Subcutaneous adipose tissue (tissue), 4 donors: Measurements from ENCODE around the gene AUTS2. TPM values are rescaled to one million over a fixed set of nuclear protein-coding genes. Genes with fewer than 3 reads are reported as not detected.

Source experiments
- total RNA-seq, 4 donors: library from RNA; depleted of rRNA; stranded (reverse); fragments of >200 nt; gene quantifications; one replicate each; pipeline ENCODE4 v1.1.0, GENCODE V29; 2016
- TF ChIP-seq, protein P1 (sequence below): fragments of 450-650 bp; IDR thresholded peaks from one replicate; pipeline ENCODE4 v1.5.1; 2016; ENCODE audit warnings: low read depth, mild to moderate bottlenecking, control low read depth, antibody characterized with exemption, moderate library complexity

The AUTS2 gene
- total RNA-seq, 4 donors from 2014 or later, result 22.4 to 46.9 (median 27.4) TPM

DNA sequence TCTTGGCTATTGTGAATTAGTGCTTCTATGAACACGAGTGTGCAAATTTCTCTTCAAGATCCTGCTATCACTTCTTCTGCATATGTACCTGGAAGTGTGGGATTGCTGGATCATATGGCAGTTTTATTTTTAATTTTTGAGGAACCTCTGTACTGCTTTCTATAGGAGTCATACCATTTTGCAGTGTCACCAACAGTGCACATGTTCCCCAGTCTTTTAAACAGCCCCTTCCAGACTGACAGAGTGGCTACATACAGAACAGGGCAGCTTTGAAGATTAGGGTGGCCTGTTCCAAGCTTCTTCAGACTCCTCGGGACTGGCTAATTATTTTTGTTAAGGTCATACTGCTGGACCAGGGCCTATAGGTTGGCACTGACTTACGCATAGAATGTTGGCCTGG lies 82.9 kb downstream of the AUTS2 start:
- TF ChIP-seq, protein P1, sequence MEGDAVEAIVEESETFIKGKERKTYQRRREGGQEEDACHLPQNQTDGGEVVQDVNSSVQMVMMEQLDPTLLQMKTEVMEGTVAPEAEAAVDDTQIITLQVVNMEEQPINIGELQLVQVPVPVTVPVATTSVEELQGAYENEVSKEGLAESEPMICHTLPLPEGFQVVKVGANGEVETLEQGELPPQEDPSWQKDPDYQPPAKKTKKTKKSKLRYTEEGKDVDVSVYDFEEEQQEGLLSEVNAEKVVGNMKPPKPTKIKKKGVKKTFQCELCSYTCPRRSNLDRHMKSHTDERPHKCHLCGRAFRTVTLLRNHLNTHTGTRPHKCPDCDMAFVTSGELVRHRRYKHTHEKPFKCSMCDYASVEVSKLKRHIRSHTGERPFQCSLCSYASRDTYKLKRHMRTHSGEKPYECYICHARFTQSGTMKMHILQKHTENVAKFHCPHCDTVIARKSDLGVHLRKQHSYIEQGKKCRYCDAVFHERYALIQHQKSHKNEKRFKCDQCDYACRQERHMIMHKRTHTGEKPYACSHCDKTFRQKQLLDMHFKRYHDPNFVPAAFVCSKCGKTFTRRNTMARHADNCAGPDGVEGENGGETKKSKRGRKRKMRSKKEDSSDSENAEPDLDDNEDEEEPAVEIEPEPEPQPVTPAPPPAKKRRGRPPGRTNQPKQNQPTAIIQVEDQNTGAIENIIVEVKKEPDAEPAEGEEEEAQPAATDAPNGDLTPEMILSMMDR, result no peak

DNA sequence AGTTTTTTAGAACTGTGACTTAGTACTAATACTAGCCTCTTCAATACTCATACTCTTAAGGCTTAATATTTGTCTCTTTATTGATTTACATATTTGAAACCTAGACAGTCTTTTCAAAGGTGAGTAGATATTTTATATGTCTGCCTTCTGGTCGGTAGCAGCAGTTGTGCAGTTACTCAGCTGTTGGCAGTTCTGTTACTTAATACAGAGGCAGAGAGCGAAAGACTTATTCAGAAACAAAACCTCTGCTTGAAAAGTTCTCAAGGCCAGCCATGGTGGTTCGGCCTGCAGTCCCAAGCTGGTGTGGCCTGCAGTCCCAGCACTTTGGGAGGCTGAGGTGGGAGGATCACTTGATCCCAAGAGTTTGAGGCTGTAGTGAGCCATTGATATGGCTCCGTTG lies 84.2 kb downstream of the AUTS2 start:
- TF ChIP-seq, protein P1, result no peak

DNA sequence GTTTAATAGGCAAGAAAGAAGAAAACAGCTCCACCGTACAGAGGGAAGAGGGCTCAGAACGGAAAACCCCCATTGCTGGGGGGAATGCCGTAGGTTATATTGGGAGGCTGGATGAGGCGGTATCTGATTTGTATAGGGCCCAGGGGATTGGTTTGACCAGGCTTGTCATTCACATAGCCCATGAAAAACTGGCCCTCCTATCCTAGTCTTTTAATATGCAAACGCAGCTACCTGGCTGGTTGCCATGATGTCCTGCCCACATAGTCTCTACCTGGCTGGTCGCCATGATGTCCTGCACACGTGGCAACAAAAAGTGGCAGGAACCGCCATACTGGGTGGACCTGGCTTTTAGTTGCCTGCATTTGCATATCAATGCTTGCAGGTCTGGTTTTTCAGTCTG lies 84.7 kb downstream of the AUTS2 start:
- TF ChIP-seq, protein P1, result no peak

DNA sequence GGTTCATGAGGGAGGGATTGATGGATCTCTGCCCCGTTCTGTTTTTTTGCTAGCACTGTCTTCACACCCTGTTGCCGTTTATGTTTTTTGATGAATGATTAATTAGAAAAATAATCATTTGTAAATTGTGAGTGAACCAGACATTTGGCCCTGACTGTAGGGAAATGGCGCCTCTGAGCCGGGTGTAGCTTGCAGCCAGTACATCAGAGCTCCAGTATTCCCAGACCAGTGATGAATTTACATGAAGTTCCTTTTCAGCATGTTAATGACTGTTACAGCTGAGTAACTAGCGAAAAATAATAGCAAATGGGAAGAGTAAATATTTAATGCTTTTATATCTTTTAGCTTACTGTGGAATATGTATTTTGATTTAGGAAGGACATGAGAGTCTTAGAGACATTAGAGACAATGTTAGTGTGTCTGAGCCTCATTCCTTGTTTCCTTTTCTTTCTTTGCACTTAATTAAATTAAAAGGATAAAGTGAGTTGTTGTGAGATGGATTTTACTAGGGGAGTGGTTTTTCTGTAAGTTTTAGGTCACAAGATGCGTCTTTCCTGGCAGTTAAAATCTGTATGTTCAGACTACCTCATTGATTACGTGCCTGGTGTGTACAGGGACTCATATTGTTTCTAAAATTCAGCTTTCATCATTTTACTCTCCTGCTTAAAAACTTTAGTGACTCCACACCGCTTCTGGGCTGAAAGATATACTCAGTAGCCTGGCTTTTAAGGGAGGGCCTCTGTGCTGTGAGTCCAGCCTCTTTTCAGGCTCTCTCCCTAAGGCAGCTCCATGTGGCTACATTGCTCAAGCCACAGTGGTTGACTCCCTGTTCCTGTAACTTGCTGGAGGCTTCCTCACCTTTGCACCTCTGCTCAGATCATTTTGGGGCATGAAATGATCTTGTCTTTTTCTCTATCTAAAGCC lies 86.4 kb downstream of the AUTS2 start:
- TF ChIP-seq, protein P1, result no peak

DNA sequence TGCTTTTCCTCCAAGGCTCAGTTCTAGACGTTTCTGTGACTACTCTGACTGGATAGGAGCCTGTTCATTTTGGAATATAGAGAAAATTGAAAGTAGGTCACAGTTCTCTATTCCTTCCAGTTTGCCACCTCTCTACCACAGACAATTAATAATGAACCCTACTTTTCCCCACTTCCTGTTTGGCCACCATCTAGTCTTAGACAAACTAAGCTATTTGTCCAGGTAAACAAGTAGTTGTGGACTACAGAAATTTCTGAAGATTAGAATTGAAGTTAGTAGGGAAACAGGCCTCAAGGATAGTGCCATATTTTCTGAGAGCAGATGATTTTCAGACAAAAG lies 87.0 kb downstream of the AUTS2 start:
- TF ChIP-seq, protein P1, result no peak

DNA sequence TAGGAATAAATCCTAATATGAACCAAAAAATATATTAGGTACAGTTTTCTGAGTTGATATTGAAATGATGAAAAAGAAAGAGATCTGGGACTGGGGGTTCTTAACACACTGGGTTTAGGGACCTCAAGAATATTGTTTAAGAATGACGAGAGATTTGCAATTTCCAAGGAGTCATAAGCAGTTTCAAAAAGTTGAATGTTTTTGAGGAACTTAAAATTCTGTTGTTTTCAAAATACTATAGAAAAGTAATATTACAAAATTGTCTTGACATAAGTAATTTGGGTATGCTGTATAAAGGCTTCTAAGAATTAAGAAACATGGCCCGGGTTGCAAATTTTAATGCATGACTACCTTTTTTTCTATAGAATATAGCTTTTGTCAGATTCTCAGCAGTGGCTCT lies 88.1 kb downstream of the AUTS2 start:
- TF ChIP-seq, protein P1, result no peak

DNA sequence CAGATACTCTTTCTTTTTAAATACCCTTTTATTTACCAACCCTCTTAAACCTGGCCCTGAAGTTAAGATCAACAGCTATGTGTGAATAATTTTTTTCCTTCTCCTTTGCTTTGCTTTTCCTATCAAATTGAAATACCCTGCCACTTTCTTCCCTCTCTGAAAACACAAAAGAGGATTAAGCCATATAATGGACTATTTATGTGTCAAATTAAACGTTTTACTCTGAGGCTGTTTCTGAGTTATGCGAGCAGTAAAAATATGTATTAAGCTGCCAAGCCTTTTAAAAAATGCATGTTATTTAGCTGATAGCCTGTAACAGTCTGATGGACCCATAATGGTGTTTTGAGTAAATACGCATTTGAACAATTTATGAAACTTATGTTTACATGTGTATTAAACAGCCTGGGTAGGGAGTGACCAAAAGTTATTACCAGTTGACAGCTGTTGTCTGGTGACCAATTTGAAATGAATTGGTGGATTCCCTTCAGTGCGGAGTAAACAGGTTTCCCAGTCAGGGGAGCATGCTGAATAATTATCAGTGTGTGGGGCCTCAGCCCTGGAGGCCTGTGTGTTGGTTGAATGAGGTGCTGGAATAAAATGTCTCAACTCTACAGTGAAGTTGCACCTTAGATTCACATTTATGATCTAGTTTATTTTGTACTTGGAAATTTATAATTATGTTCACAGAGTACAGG lies 89.6 kb downstream of the AUTS2 start:
- TF ChIP-seq, protein P1, result no peak
